ENCODE measurements around the gene TPSD1. TPM values are rescaled to one million over a fixed set of nuclear protein-coding genes. Genes with fewer than 3 reads are reported as not detected.

Gene TPSD1
- total and polyA plus RNA-seq, 5 donors from 2014 or later, result not detected

DNA sequence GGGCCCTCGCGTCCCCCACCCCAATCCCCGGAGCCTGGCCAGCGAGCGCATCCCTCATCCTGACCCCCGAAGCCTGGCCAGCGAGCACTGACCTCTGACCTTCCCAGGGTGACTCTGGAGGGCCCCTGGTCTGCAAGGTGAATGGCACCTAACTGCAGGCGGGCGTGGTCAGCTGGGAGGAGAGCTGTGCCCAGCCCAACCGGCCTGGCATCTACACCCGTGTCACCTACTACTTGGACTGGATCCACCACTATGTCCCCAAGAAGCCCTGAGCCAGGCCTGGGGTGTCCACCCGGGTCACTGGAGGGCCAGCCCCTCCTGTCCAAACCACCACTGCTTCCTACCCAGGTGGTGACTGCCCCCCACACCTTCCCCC lies 2.3 kb downstream of the TPSD1 start:
- Mint-ChIP-seq H3K27ac (peak overlapping the region in 1 of 3 donors; percentile 43), H3K4me1 (peaks cover 0 to 7% (median 1%) of the 10 kb centered on the region in 4 donors), H3K9me3 (no peaks in the 10 kb centered on the region), H3K36me3 (no peaks in the 10 kb centered on the region), H3K27me3 (peaks cover 10% of the 10 kb centered on the region), H3K4me3 (no peak overlapping the region)
- H3K27me3 ChIP-seq (ENCODE audit: control insufficient read depth, insufficient read depth, low read length), result no peaks in the 10 kb centered on the region
- ATAC-seq (ENCODE audit: low read depth in 2 of 2) (no peak), DNase-seq (no peak)
- H3K27ac ChIP-seq (ENCODE audit: insufficient read depth, low read length, poor library complexity, severe bottlenecking), result no peak overlapping the region
- H3K4me3 ChIP-seq (ENCODE audit: low read depth, low read length), result no peak overlapping the region
- no peaks in the 10 kb centered on the region for H3K36me3 ChIP-seq (ENCODE audit: control insufficient read depth, insufficient read depth, low read length)
- peaks cover 8% of the 10 kb centered on the region for H3K4me1 ChIP-seq (ENCODE audit: control insufficient read depth, insufficient read depth, low read length, poor library complexity, severe bottlenecking)
- no peaks in the 10 kb centered on the region for H3K9me3 ChIP-seq (ENCODE audit: control insufficient read depth in 2 of 2, low read length in 2 of 2)

DNA sequence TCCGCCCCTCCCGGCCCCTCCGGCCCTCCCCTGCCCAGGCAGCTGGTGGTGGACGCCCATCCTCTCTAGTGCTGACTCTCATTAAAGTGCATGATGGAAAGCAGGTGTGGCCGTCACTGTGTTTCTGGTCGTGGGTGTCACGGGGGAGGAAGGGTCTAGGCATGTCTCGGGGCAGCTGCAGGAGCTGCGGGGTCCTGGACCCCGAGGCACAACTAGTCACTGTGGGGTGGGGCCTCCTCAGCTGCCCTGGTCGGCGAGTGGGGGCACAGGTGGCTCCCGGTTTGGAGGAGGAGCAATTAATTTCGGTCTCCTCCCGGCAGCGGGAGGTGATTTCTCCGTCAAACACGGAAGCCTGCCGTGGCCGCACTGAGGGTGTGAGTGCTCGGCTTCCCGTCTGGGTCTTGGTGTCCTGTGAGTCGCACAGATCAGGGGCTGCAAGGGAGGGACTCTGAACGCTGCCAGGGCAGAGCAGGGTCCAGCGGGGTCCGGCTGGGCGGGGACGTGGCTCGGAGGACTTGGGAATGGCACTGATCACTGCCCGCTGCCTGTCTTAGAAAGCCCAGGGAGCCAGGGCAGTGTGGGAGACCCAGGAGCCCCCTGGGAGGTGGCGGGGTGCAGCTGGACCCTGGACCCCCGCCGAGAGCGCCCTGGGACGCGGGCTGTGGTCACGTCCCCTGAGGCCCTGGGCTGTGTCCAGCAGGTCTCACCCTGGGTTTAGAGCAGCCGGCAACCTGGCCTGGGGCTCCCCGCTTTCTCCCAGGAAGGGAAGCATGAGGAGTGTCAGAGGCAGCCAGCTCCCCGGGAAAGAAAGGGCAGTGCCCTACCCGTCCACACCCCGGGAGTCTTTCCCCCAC lies 3.3 kb downstream of the TPSD1 start:
- Mint-ChIP-seq H3K4me3 (peak overlapping the region in 3 of 4 donors; percentile 31 to 73 (median 53)), H3K36me3 (no peaks in the 10 kb centered on the region), H3K9me3 (peaks cover 0 to under 1% (median 0%) of the 10 kb centered on the region in 7 donors), H3K4me1 (peaks cover 0 to 7% (median 1%) of the 10 kb centered on the region in 4 donors), H3K27ac (peak overlapping the region in 1 of 3 donors; percentile 20), H3K27me3 (peaks cover 10% of the 10 kb centered on the region)
- H3K4me3 ChIP-seq (ENCODE audit: low read depth, low read length), result no peak overlapping the region
- peak in 1 of 3 donors; percentile 12 for DNase-seq
- no peaks in the 10 kb centered on the region for H3K36me3 ChIP-seq (ENCODE audit: control insufficient read depth, insufficient read depth, low read length)
- H3K9me3 ChIP-seq (ENCODE audit: control insufficient read depth in 2 of 2, low read length in 2 of 2), result no peaks in the 10 kb centered on the region
- H3K27me3 ChIP-seq (ENCODE audit: control insufficient read depth, insufficient read depth, low read length), result no peaks in the 10 kb centered on the region
- no peak overlapping the region for H3K27ac ChIP-seq (ENCODE audit: insufficient read depth, low read length, poor library complexity, severe bottlenecking)
- peaks cover 8% of the 10 kb centered on the region for H3K4me1 ChIP-seq (ENCODE audit: control insufficient read depth, insufficient read depth, low read length, poor library complexity, severe bottlenecking)
- no peak for ATAC-seq (ENCODE audit: low read depth in 2 of 2)

DNA sequence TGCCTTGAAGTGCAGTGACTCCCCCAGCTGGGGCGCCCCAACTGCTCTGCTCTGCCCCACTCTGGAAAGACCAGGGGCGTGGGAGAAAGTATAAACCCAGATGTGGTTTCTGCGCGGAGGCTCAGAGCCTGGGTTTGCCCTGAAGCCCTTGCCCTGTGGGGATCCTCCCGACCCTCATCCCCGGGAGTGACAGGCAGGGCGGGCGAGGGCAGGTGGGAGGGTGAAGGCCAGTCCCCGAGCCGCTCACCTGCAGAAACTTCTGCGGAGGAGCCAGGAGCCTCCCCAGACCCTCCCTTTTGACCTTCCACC lies 3.8 kb downstream of the TPSD1 start:
- Histone ChIP-seq H3K36me3 (ENCODE audit: control insufficient read depth, insufficient read depth, low read length) (no peaks in the 10 kb centered on the region), H3K27me3 (ENCODE audit: control insufficient read depth, insufficient read depth, low read length) (no peaks in the 10 kb centered on the region), H3K27ac (ENCODE audit: insufficient read depth, low read length, poor library complexity, severe bottlenecking) (no peak overlapping the region), H3K4me3 (ENCODE audit: low read depth, low read length) (no peak overlapping the region), H3K4me1 (ENCODE audit: control insufficient read depth, insufficient read depth, low read length, poor library complexity, severe bottlenecking) (peaks cover 8% of the 10 kb centered on the region), H3K9me3 (ENCODE audit: control insufficient read depth in 2 of 2, low read length in 2 of 2) (no peaks in the 10 kb centered on the region)
- peaks cover 0 to 7% (median 1%) of the 10 kb centered on the region in 4 donors for H3K4me1 Mint-ChIP-seq
- H3K27ac Mint-ChIP-seq, result no peak overlapping the region
- H3K9me3 Mint-ChIP-seq, result peaks cover 0 to 3% (median 0%) of the 10 kb centered on the region in 7 donors
- peaks cover 10% of the 10 kb centered on the region for H3K27me3 Mint-ChIP-seq
- H3K4me3 Mint-ChIP-seq, result no peak overlapping the region
- DNase-seq (no peak), ATAC-seq (ENCODE audit: low read depth in 2 of 2) (no peak)
- H3K36me3 Mint-ChIP-seq, result no peaks in the 10 kb centered on the region

DNA sequence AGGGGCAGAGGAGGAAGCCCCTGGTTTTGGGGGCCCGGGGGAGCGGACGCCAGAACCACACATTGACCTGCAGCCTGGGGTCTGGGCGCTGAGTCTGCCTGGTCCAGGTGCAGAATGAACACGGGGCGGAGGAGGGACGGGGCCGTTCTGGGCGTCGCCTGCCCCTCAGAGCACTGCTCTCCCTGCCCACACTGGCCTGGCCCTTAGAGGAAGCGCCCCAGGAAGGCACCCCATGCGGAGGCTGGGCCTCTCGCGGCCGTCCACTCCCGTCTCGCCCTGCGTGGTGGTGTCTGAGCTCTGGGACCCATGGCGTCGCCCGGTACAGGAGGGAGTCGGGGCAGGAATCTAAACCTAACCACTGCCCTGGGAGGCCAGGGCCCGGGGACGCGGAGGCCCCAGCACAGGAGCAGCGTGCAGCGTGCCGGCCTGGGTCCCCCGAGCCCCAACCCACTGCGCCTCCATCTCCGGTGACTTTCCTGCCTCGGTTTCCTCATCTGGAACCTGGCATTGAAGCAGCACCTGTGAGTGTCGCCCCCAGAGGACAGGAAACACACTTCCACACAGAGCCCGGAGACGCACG lies 4.3 kb downstream of the TPSD1 start:
- H3K4me3 ChIP-seq (ENCODE audit: low read depth, low read length), result no peak overlapping the region
- H3K27ac Mint-ChIP-seq, result no peak overlapping the region
- H3K9me3 ChIP-seq (ENCODE audit: control insufficient read depth in 2 of 2, low read length in 2 of 2), result no peaks in the 10 kb centered on the region
- H3K36me3 ChIP-seq (ENCODE audit: control insufficient read depth, insufficient read depth, low read length), result no peaks in the 10 kb centered on the region
- H3K4me1 Mint-ChIP-seq, result peaks cover 0 to 7% (median 1%) of the 10 kb centered on the region in 4 donors
- no peaks in the 10 kb centered on the region for H3K36me3 Mint-ChIP-seq
- peaks cover 8% of the 10 kb centered on the region for H3K4me1 ChIP-seq (ENCODE audit: control insufficient read depth, insufficient read depth, low read length, poor library complexity, severe bottlenecking)
- H3K27me3 ChIP-seq (ENCODE audit: control insufficient read depth, insufficient read depth, low read length), result no peaks in the 10 kb centered on the region
- ATAC-seq (ENCODE audit: low read depth in 2 of 2), result no peak
- H3K27me3 Mint-ChIP-seq, result peaks cover 10% of the 10 kb centered on the region
- no peak overlapping the region for H3K4me3 Mint-ChIP-seq
- H3K9me3 Mint-ChIP-seq, result peaks cover 0 to 3% (median 0%) of the 10 kb centered on the region in 7 donors
- no peak for DNase-seq
- no peak overlapping the region for H3K27ac ChIP-seq (ENCODE audit: insufficient read depth, low read length, poor library complexity, severe bottlenecking)

DNA sequence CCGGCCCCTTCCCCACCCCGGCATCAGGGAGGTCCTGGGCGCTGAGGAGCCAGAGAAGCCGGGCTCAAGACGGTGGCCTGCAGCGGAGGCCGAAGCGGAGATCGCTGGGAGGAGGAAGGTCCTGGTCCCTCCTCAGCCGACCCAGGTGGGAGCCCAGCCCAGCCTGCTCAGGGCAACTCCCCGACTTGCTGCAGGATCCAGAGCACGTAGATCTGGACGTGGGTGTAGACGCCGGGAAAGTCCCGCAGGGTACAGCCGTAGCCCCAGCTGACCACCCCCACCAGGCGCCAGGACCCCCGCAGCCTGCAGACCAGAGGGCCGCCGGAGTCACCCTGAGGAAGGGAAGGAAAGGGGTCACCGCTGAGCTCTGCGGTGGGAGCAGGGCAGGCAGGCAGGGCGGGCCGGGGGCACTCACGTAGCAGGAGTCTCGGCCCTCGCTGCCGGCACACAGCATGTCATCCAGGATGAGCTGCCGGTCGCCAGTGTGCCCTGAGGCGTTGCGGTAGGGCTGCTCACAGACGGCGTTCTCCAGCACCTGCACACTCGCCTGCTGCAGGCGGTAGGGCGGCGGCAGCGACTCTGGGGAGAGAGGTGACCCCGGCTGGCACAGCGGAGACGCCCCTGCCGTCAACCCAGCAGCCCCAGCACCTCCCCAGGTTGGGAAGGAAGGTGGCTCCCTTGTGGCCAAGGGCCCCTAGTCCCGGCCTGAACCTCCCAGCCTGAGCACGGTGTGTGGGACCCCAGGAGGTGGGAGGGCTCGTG lies 5.4 kb downstream of the TPSD1 start:
- H3K27me3 ChIP-seq (ENCODE audit: control insufficient read depth, insufficient read depth, low read length), result no peaks in the 10 kb centered on the region
- peak in 1 of 3 donors; percentile 7 for DNase-seq
- peaks cover 0 to 7% (median 1%) of the 10 kb centered on the region in 4 donors for H3K4me1 Mint-ChIP-seq

DNA sequence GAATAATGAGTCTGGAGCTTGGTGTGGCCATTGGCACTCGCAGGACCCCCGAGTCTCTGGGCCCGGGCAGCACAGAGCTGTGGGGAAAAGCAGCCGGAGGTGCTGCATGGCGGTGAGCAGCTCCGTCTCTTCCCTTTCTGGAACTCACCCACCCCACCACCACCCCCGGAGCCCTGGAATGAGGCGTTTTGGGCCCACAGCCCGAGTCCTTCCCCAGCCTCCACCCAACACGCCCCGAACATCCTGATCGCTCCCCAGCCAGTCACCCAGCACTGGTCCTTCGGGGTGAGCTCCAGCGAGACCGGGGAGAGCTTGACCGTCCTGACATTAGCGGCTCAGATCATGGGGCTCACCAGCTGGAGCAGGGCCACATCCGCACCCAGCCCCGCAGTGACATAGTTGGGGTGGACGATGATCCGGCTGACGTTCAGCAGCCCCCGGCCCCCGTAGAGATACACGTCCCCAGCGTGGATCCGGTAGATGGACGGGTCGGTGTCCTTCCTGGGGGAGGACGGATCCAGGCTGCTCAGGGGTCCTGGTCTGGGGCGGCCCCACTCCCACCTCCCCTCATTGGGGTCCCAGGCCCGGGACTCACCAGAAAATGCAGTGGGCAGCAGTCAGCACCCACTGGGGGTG lies 6.5 kb downstream of the TPSD1 start:
- peaks cover 0 to 3% (median 0%) of the 10 kb centered on the region in 7 donors for H3K9me3 Mint-ChIP-seq
- peaks cover 0 to 7% (median 1%) of the 10 kb centered on the region in 4 donors for H3K4me1 Mint-ChIP-seq
- H3K4me3 ChIP-seq (ENCODE audit: low read depth, low read length), result no peak overlapping the region
- peaks cover 8% of the 10 kb centered on the region for H3K4me1 ChIP-seq (ENCODE audit: control insufficient read depth, insufficient read depth, low read length, poor library complexity, severe bottlenecking)
- ATAC-seq (ENCODE audit: low read depth in 2 of 2) (no peak), DNase-seq (no peak)
- peaks cover 10% of the 10 kb centered on the region for H3K27me3 Mint-ChIP-seq
- H3K36me3 ChIP-seq (ENCODE audit: control insufficient read depth, insufficient read depth, low read length), result no peaks in the 10 kb centered on the region
- H3K27me3 ChIP-seq (ENCODE audit: control insufficient read depth, insufficient read depth, low read length), result no peaks in the 10 kb centered on the region
- H3K36me3 Mint-ChIP-seq, result no peaks in the 10 kb centered on the region
- no peak overlapping the region for H3K27ac ChIP-seq (ENCODE audit: insufficient read depth, low read length, poor library complexity, severe bottlenecking)
- H3K27ac Mint-ChIP-seq, result no peak overlapping the region
- no peak overlapping the region for H3K4me3 Mint-ChIP-seq
- H3K9me3 ChIP-seq (ENCODE audit: control insufficient read depth in 2 of 2, low read length in 2 of 2), result no peaks in the 10 kb centered on the region

More for the DNA sequence above, 5.4 kb downstream of the TPSD1 start:
- peaks cover 8% of the 10 kb centered on the region for H3K4me1 ChIP-seq (ENCODE audit: control insufficient read depth, insufficient read depth, low read length, poor library complexity, severe bottlenecking)
- ATAC-seq (ENCODE audit: low read depth in 2 of 2), result no peak
- Mint-ChIP-seq H3K36me3 (no peaks in the 10 kb centered on the region), H3K27me3 (peaks cover 10% of the 10 kb centered on the region), H3K9me3 (peaks cover 0 to 3% (median 0%) of the 10 kb centered on the region in 7 donors), H3K27ac (no peak overlapping the region), H3K4me3 (no peak overlapping the region)
- no peaks in the 10 kb centered on the region for H3K36me3 ChIP-seq (ENCODE audit: control insufficient read depth, insufficient read depth, low read length)
- no peaks in the 10 kb centered on the region for H3K9me3 ChIP-seq (ENCODE audit: control insufficient read depth in 2 of 2, low read length in 2 of 2)
- H3K4me3 ChIP-seq (ENCODE audit: low read depth, low read length), result no peak overlapping the region
- no peak overlapping the region for H3K27ac ChIP-seq (ENCODE audit: insufficient read depth, low read length, poor library complexity, severe bottlenecking)

DNA sequence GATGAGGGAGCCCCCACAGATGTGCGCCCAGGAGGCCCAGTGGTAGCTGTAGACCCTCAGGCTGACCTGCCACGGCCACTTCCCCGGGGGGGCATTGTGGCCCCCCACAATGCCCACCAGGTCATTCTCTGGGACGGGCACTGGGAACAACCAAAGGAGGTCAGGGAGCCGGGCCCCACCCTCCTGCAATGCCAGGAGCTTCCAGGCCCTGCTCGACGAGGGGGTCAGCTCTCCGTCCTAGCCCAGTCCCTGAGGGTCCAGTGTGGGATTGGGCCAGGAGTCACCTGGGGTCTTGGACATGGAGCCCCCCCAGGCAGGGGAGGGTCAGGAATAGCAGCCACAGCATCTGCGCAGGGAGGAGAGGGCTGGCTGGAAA lies 7.0 kb downstream of the TPSD1 start:
- Mint-ChIP-seq H3K9me3 (peaks cover 0 to 3% (median 0%) of the 10 kb centered on the region in 7 donors), H3K27me3 (peaks cover 10% of the 10 kb centered on the region), H3K4me3 (no peak overlapping the region), H3K36me3 (no peaks in the 10 kb centered on the region), H3K4me1 (peaks cover 0 to 7% (median 1%) of the 10 kb centered on the region in 4 donors), H3K27ac (no peak overlapping the region)
- no peak for ATAC-seq (ENCODE audit: low read depth in 2 of 2)
- H3K9me3 ChIP-seq (ENCODE audit: control insufficient read depth in 2 of 2, low read length in 2 of 2), result no peaks in the 10 kb centered on the region
- H3K27me3 ChIP-seq (ENCODE audit: control insufficient read depth, insufficient read depth, low read length), result no peaks in the 10 kb centered on the region
- H3K27ac ChIP-seq (ENCODE audit: insufficient read depth, low read length, poor library complexity, severe bottlenecking), result no peak overlapping the region
- DNase-seq, result no peak
- H3K4me1 ChIP-seq (ENCODE audit: control insufficient read depth, insufficient read depth, low read length, poor library complexity, severe bottlenecking), result peaks cover 8% of the 10 kb centered on the region
- H3K4me3 ChIP-seq (ENCODE audit: low read depth, low read length), result no peak overlapping the region
- no peaks in the 10 kb centered on the region for H3K36me3 ChIP-seq (ENCODE audit: control insufficient read depth, insufficient read depth, low read length)
